ENCODE measurements around the gene PPTC7.
"Not testable (repeated sequence)": the region's sequence is repeated elsewhere in the genome, so short reads cannot be mapped to it uniquely, and the experiment has no call there.

Gene PPTC7

DNA sequence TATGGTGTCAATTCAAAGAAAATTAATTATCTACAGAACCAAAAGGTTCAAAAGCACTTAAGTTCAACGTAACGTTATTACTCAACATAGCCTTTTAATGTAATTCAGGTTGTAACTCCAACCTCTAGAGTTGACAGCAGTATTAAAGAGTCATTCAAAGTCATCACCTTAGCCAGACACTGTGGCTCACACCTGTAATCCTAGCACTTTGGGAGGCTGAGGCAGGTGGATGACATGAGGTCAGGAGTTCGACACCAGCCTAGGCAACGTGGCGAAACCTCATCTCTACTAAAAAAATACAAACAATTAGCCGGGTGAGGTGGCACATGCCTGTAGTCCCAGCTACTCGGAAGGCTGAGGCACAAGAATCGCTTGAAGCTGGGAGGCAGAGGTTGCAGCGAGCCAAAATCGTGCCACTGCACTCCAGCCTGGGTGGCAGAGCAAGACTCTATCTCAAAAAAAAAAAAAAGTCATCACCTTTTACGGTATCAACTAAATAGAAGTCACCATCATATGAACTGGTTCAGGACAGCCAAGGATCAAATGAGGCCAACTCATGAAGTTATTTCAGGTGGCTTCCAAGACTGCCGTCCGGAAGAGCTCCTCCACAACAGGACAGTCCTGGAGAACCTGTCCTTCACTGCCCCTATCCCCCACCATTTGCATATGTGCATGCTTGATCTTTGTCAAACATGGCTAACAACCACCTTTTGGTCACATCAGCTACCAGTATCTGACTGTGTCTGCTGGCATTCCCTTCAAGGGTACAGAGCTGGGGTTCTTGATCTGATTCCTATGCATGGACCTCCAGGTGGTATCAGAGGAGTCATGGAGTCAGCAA, 4.2 kb downstream of the PPTC7 start:
- peak overlapping the region; percentile 54 for H3K4me3 Mint-ChIP-seq
- H3K4me1 Mint-ChIP-seq = peaks cover 78% of the 10 kb centered on the region
- no peaks in the 10 kb centered on the region for H3K27me3 Mint-ChIP-seq
- no peaks in the 10 kb centered on the region for H3K9me3 Mint-ChIP-seq
- CTCF ChIA-PET = interaction anchor here (0.6 to 2.4 kb wide), 4 partner anchors 21 to 256 kb away, joined by 3 to 12 read pairs (median 6); no protein-coding TSS in a partner anchor
- H3K27ac Mint-ChIP-seq = peak overlapping the region; percentile 97
- H3K36me3 Mint-ChIP-seq = peaks cover 32% of the 10 kb centered on the region
- DNase-seq = no peak

DNA sequence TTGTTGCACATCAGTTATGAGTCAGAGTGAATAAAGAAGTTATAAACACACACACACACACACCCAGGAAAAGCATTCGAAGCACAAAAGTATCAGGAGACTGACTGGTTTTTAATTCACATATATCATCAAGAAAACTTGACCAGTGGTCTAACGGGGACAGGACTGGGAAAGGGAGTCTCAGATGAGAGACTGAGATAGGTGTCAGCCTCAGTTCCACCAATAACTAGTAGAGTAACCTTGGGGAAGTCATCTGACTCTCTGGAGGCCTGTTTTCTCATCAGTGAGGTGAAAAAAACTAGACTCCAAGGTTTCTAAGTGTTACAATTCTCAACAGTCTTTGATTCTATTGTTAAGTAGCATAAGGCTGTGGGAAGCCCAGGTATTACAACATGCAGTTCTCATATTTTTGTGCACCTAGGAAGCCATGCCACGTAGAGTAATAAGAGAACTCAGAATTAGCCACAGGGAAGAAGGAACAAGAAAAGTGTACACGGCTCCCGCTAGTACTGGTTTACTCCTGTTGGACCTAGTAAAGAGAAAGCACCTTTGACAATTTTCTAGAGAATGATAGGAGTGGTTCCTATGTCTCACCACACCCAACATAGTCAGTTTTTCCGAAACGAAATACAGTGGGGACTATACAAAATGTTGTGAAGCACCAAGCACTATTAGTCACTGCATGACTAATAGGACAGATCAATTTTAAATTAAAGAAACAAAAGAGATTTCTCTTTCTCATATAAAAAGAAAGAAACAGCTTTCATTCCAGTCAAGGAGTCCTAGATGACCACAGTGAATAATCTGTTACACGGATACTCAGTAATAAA, 5.0 kb downstream of the PPTC7 start:
- DNase-seq = peak; percentile 50
- Mint-ChIP-seq H3K27me3 (no peaks in the 10 kb centered on the region), H3K4me3 (peak overlapping the region; percentile 54), H3K27ac (peak overlapping the region; percentile 97), H3K36me3 (peaks cover 36% of the 10 kb centered on the region), H3K9me3 (peaks cover 2% of the 10 kb centered on the region), H3K4me1 (peaks cover 71% of the 10 kb centered on the region)
- CTCF ChIA-PET = interaction anchor here (0.7 to 2.3 kb wide), 3 partner anchors 21 to 25 kb away, joined by 3 to 8 read pairs (median 5); no protein-coding TSS in a partner anchor

- Mint-ChIP-seq H3K27ac (peak overlapping the region; percentile 75), H3K4me1 (peaks cover 70% of the 10 kb centered on the region), H3K4me3 (no peak overlapping the region), H3K36me3 (peaks cover 45% of the 10 kb centered on the region), H3K27me3 (no peaks in the 10 kb centered on the region), H3K9me3 (peaks cover 13% of the 10 kb centered on the region)
- CTCF ChIA-PET = interaction anchor here (1.0 kb wide), 1 partner anchor 26 kb away, joined by 4 read pairs; no protein-coding TSS in a partner anchor
- no peak for DNase-seq
These were observed 6.6 kb downstream of the PPTC7 start for GRCh38 chr12:110576504-110576903.

- Mint-ChIP-seq H3K4me1 (peaks cover 58% of the 10 kb centered on the region), H3K9me3 (peaks cover 20% of the 10 kb centered on the region), H3K27me3 (no peaks in the 10 kb centered on the region), H3K4me3 (no peak overlapping the region), H3K27ac (no peak overlapping the region), H3K36me3 (peaks cover 47% of the 10 kb centered on the region)
- CTCF ChIA-PET = interaction anchor here (0.7 to 2.3 kb wide), 4 partner anchors 9 to 60 kb away, joined by 3 to 11 read pairs (median 4); no protein-coding TSS in a partner anchor
- DNase-seq = no peak
These were observed 7.8 kb downstream of the PPTC7 start for GRCh38 chr12:110575326-110575725.

DNA sequence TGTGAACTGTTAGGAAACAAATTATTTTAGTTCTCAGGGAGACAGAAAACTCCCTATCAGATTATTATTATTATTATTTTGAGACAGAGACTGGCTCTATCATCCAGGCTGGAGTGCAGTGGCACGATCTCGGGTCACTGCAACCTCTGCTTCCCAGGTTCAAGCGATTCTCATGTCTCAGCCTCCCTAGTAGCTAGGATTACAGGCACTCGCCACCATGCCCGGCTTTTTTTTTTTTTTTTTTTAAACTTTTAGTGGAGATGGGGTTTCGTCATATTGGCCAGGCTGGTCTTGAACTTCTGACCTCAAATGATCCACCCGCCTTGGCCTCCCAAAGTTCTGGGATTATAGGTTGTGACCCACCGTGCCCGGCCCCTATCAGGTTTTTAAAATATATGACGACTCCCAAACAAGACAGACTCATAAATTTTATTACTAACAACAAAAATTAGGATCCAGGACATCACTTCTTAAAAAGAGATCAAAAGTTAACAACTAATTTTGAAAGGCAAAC, 8.3 kb downstream of the PPTC7 start:
- Mint-ChIP-seq H3K4me1 (peaks cover 53% of the 10 kb centered on the region), H3K9me3 (peaks cover 21% of the 10 kb centered on the region), H3K36me3 (peaks cover 48% of the 10 kb centered on the region)
- DNase-seq, H3K27me3 Mint-ChIP-seq, H3K4me3 Mint-ChIP-seq, H3K27ac Mint-ChIP-seq: not testable (repeated sequence)
- CTCF ChIA-PET = interaction anchor here (0.7 to 2.3 kb wide), 5 partner anchors 9 to 27 kb away, joined by 3 to 11 read pairs (median 4); no protein-coding TSS in a partner anchor

- Mint-ChIP-seq H3K27me3 (no peaks in the 10 kb centered on the region), H3K4me1 (peaks cover 46% of the 10 kb centered on the region), H3K27ac (no peak overlapping the region), H3K4me3 (no peak overlapping the region), H3K9me3 (peaks cover 27% of the 10 kb centered on the region), H3K36me3 (peaks cover 48% of the 10 kb centered on the region)
- CTCF ChIA-PET = interaction anchor here (0.7 to 2.3 kb wide), 3 partner anchors 8 to 28 kb away, joined by 3 to 11 read pairs (median 3); no protein-coding TSS in a partner anchor
- no peak for DNase-seq
These were observed 9.1 kb downstream of the PPTC7 start for GRCh38 chr12:110574044-110574443.

DNA sequence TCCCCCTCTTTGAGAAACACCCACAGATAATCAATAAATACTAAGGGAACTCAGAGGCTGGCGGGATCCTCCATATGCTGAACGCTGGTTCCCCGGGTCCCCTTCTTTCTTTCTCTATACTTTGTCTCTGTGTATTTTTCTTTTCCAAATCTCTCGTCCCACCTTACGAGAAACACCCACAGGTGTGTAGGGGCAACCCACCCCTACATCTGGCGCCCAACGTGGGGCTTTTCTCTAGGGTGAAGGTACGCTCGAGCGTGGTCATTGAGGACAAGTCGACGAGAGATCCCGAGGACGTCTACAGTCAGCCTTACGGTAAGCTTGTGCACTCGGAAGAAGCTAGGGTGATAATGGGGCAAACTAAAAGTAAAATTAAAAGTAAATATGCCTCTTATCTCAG, 12.3 kb downstream of the PPTC7 start:
- Mint-ChIP-seq H3K9me3 (peaks cover 27% of the 10 kb centered on the region), H3K36me3 (peaks cover 41% of the 10 kb centered on the region), H3K4me1 (peaks cover 35% of the 10 kb centered on the region)
- CTCF ChIA-PET, H3K27me3 Mint-ChIP-seq, H3K27ac Mint-ChIP-seq, DNase-seq, H3K4me3 Mint-ChIP-seq: not testable (repeated sequence)

DNA sequence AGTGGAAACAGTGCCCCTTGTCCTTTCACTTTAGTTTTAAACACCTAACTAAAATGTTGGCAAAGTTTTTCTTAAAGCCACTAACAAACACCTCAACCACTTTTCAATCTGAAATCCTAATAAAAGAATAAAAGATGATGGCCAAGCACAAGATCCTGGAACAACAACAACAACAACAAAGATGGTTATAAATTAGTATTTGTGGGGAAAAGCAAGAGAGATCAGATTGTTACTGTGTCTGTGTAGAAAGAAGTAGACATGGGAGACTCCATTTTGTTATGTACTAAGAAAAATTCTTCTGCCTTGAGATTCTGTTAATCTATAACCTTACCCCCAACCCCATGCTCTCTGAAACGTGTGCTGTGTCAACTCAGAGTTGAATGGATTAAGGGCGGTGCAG, 13.3 kb downstream of the PPTC7 start:
- H3K27me3 Mint-ChIP-seq, H3K4me3 Mint-ChIP-seq, DNase-seq, CTCF ChIA-PET: not testable (repeated sequence)
- H3K9me3 Mint-ChIP-seq = peaks cover 27% of the 10 kb centered on the region
- H3K36me3 Mint-ChIP-seq = peaks cover 41% of the 10 kb centered on the region
- H3K27ac Mint-ChIP-seq = peak overlapping the region; percentile 53
- H3K4me1 Mint-ChIP-seq = peaks cover 30% of the 10 kb centered on the region

DNA sequence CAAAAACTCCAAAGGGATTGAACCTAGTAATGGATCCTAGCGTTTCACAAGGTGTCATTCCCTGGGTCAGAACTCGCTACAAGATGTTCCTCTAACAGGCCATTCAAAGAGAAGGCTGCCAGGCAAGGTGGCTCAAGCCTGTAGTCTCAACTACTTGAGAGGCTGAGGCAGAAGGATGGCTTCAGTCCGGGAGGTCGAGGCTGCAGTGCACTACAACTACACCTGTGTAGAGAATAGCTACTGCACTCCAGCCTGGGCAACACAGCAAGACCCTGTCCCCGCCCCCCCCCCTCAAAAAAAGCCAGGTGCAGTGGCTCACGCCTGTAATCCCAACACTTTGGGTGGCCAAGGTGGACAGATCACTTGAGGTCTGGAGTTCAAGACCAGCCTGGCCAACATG, 14.4 kb downstream of the PPTC7 start:
- peaks cover 33% of the 10 kb centered on the region for H3K4me1 Mint-ChIP-seq
- H3K4me3 Mint-ChIP-seq = no peak overlapping the region
- H3K27ac Mint-ChIP-seq = no peak overlapping the region
- peaks cover 27% of the 10 kb centered on the region for H3K9me3 Mint-ChIP-seq
- DNase-seq = no peak
- no peaks in the 10 kb centered on the region for H3K27me3 Mint-ChIP-seq
- peaks cover 45% of the 10 kb centered on the region for H3K36me3 Mint-ChIP-seq
- CTCF ChIA-PET = no interaction called here

GRCh38 chr12:110566993-110567392, 16.1 kb downstream of the PPTC7 start:
- Mint-ChIP-seq H3K4me1 (peaks cover 48% of the 10 kb centered on the region), H3K27me3 (no peaks in the 10 kb centered on the region), H3K36me3 (peaks cover 31% of the 10 kb centered on the region), H3K4me3 (no peak overlapping the region), H3K27ac (no peak overlapping the region), H3K9me3 (peaks cover 18% of the 10 kb centered on the region)
- no peak for DNase-seq
- CTCF ChIA-PET = interaction anchor here (1.3 to 2.4 kb wide), 2 partner anchors 8 to 34 kb away, joined by 4 to 11 read pairs; no protein-coding TSS in a partner anchor

GRCh38 chr12:110565894-110566871, 16.9 kb downstream of the PPTC7 start:
- no peak for DNase-seq
- Mint-ChIP-seq H3K27me3 (no peaks in the 10 kb centered on the region), H3K4me3 (no peak overlapping the region), H3K4me1 (peaks cover 56% of the 10 kb centered on the region), H3K27ac (peak overlapping the region; percentile 0), H3K9me3 (peaks cover 11% of the 10 kb centered on the region), H3K36me3 (peaks cover 24% of the 10 kb centered on the region)
- CTCF ChIA-PET = interaction anchor here (0.9 to 2.4 kb wide), 2 partner anchors 9 to 34 kb away, joined by 3 to 11 read pairs; no protein-coding TSS in a partner anchor

- DNase-seq = no peak
- H3K9me3 Mint-ChIP-seq = peaks cover 3% of the 10 kb centered on the region
- peaks cover 23% of the 10 kb centered on the region for H3K36me3 Mint-ChIP-seq
- CTCF ChIA-PET = no interaction called here
- no peaks in the 10 kb centered on the region for H3K27me3 Mint-ChIP-seq
- H3K4me3 Mint-ChIP-seq = no peak overlapping the region
- H3K4me1 Mint-ChIP-seq = peaks cover 68% of the 10 kb centered on the region
- H3K27ac Mint-ChIP-seq = no peak overlapping the region
These were observed 18.6 kb downstream of the PPTC7 start for GRCh38 chr12:110564471-110564991.
